ENCODE data around the gene ANKRD40.

DNA sequence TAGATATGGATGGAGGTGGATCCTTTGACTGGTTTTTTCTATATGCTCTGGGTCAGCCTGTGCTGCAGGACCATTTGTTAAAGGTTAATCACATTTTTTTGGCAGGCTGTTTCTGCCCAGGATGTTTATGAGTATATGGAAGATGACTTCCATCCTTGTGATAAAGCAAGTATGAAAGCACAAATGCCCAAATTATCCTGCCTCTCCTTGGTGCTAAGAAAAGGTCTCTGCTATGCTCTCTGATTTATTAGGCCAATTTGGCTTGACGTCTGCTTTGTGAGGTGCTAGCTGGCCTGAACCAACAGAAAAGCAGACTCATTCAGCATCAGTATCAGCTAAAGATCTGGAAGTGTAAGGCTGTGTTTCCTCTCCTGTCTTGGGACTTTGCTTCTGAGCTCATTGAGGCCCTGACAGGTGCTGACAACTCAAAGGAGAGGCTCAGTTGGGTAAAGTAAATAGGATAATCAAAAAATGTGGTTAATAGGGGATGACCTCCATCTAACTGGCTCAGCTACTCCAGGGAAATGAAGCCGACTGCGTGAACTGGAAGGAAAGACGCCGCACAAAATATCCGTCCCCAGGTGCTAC lies 15.2 kb downstream of the ANKRD40 start:
- TF ChIP-seq, protein P1, sequence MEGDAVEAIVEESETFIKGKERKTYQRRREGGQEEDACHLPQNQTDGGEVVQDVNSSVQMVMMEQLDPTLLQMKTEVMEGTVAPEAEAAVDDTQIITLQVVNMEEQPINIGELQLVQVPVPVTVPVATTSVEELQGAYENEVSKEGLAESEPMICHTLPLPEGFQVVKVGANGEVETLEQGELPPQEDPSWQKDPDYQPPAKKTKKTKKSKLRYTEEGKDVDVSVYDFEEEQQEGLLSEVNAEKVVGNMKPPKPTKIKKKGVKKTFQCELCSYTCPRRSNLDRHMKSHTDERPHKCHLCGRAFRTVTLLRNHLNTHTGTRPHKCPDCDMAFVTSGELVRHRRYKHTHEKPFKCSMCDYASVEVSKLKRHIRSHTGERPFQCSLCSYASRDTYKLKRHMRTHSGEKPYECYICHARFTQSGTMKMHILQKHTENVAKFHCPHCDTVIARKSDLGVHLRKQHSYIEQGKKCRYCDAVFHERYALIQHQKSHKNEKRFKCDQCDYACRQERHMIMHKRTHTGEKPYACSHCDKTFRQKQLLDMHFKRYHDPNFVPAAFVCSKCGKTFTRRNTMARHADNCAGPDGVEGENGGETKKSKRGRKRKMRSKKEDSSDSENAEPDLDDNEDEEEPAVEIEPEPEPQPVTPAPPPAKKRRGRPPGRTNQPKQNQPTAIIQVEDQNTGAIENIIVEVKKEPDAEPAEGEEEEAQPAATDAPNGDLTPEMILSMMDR (IDR thresholded peaks at IDR 0.05; ENCODE audit: insufficient read depth, low read length, poor library complexity, severe bottlenecking), result no peak
- no peak for TF ChIP-seq EZH2phosphoT487 (conservative IDR thresholded peaks at IDR 0.05; ENCODE audit: low read length)

Data from SU-DHL-6 (cell line).